ENCODE results near the gene ZNF687.

GRCh38 chr1:151266315-151266714 lies 15.8 kb upstream of the ZNF687 start:
- TF ChIP-seq CTCF (optimal IDR thresholded peaks at IDR 0.05 in 1 of 3, IDR thresholded peaks at IDR 0.05 in 1 of 3, conservative IDR thresholded peaks at IDR 0.05 in 1 of 3; ENCODE audit: extremely low read depth in 1 of 3, insufficient read depth in 2 of 3, low read length in 3 of 3) (no peak), EZH2 (IDR thresholded peaks at IDR 0.05; ENCODE audit: low read length) (no peak)
